Hepatocyte (in vitro differentiated cells): ENCODE results near the gene NF2. TPM values are rescaled to one million over a fixed set of nuclear protein-coding genes. Genes with fewer than 3 reads are reported as not detected.

Source experiments
- DNase-seq: peaks from one replicate; pipeline ENCODE4 v3.0.0-alpha.2; 2016; ENCODE audit warnings: low spot score
- H2AFZ ChIP-seq: fragments of 200-600 bp; sonication (generic); 2 replicates; pipeline ENCODE4 v1.6.0; 2016; ENCODE audit warnings: antibody characterized with exemption, mild to moderate bottlenecking
- H3K27ac ChIP-seq: fragments of 200-600 bp; sonication (generic); 2 replicates; pipeline ENCODE4 v1.5.1; 2016; ENCODE audit warnings: mild to moderate bottlenecking
- H3K27me3 ChIP-seq: fragments of 200-600 bp; sonication (generic); 2 replicates; pipeline ENCODE4 v1.6.1; 2016
- H3K36me3 ChIP-seq: fragments of 200-600 bp; sonication (generic); replicated peaks from 2 replicates; pipeline ENCODE4 v1.5.1; 2016; ENCODE audit warnings: low read depth; ENCODE audit not compliant: insufficient read depth
- H3K4me1 ChIP-seq: fragments of 200-600 bp; sonication (generic); 2 replicates; pipeline ENCODE4 v1.5.1; 2016; ENCODE audit warnings: mild to moderate bottlenecking, moderate library complexity; ENCODE audit not compliant: insufficient read depth
- H3K4me2 ChIP-seq: fragments of 200-600 bp; sonication (generic); 2 replicates; pipeline ENCODE4 v1.6.0; 2016
- H3K4me3 ChIP-seq: fragments of 200-600 bp; sonication (generic); 2 replicates; pipeline ENCODE4 v1.5.1; 2016; ENCODE audit warnings: mild to moderate bottlenecking
- H3K79me2 ChIP-seq: fragments of 200-600 bp; sonication (generic); 2 replicates; pipeline ENCODE4 v1.6.0; 2017; ENCODE audit warnings: mild to moderate bottlenecking
- H3K9me2 ChIP-seq: fragments of 200-600 bp; sonication (generic); replicated peaks from 2 replicates; pipeline ENCODE4 v1.6.0; 2017; ENCODE audit warnings: mild to moderate bottlenecking; ENCODE audit not compliant: insufficient read depth
- H3K9me3 ChIP-seq: fragments of 200-600 bp; sonication (generic); 2 replicates; pipeline ENCODE4 v1.5.1; 2016; ENCODE audit warnings: low read depth, mild to moderate bottlenecking
- H4K20me1 ChIP-seq: fragments of 200-600 bp; sonication (generic); 2 replicates; pipeline ENCODE4 v1.6.0; 2016; ENCODE audit warnings: mild to moderate bottlenecking; ENCODE audit not compliant: insufficient read depth, poor library complexity, severe bottlenecking
- CTCF ChIP-seq: fragments of 200-600 bp; sonication (generic); IDR thresholded peaks from 2 replicates; pipeline ENCODE4 v1.5.1; 2016; ENCODE audit warnings: antibody characterized with exemption, mild to moderate bottlenecking; ENCODE audit not compliant: poor library complexity
- EZH2 ChIP-seq: fragments of 200-600 bp; sonication (generic); IDR thresholded peaks from 2 replicates; pipeline ENCODE4 v1.6.1; 2016; ENCODE audit warnings: antibody characterized with exemption, mild to moderate bottlenecking, borderline replicate concordance
- EZH2phosphoT487 ChIP-seq: fragments of 200-600 bp; sonication (generic); IDR thresholded peaks from one replicate; pipeline ENCODE4 v1.6.1; 2018; ENCODE audit warnings: antibody characterized with exemption, mild to moderate bottlenecking, low read depth, moderate library complexity; ENCODE audit not compliant: unreplicated experiment, severe bottlenecking
- WGBS: methylation state at CpG from one replicate; pipeline ENCODE4 v1.1.6; 2016; ENCODE audit warnings: low lambda C conversion rate; ENCODE audit errors: missing lambda C conversion rate; 5-methylcytosine and 5-hydroxymethylcytosine counted together
- polyA plus RNA-seq: library from polyadenylated mRNA; unstranded; fragments of >200 nt; fragmentation: Nextera tagmentation; extraction: Ambion mirVana; gene quantifications from 2 replicates; pipeline ENCODE4 v1.2.1, GENCODE V29; 2016
- total RNA-seq: library from RNA; depleted of rRNA; stranded (reverse); fragments of >200 nt; gene quantifications from 2 replicates; pipeline ENCODE4 v1.2.3, GENCODE V29; 2014

The NF2 gene
- total and polyA plus RNA-seq, 2 experiments from 2014 or later, result 18.5 to 30.7 TPM

- H3K9me2 ChIP-seq, result no peaks in the 10 kb centered on the region
- no peak for DNase-seq
- H3K27me3 ChIP-seq, result no peaks in the 10 kb centered on the region
- H3K4me3 ChIP-seq, result no peak overlapping the region
- no peak overlapping the region for H2AFZ ChIP-seq
- no peak overlapping the region for H3K27ac ChIP-seq
- H3K9me3 ChIP-seq, result no peaks in the 10 kb centered on the region
- no peak overlapping the region for H3K4me2 ChIP-seq
- H3K79me2 ChIP-seq, result peaks cover 51% of the 10 kb centered on the region
- peaks cover 7% of the 10 kb centered on the region for H4K20me1 ChIP-seq
- peaks cover 25% of the 10 kb centered on the region for H3K4me1 ChIP-seq
- H3K36me3 ChIP-seq, result no peaks in the 10 kb centered on the region
- no peak for TF ChIP-seq EZH2
- no peak for TF ChIP-seq EZH2phosphoT487
- WGBS, result 82% methylated on average over 6 of the region's 6 CpGs
Observed at GRCh38 chr22:29633514-29634312, 30.3 kb downstream of the NF2 start.

- Histone ChIP-seq H3K4me3 (no peak overlapping the region), H3K9me2 (no peaks in the 10 kb centered on the region), H3K27ac (no peak overlapping the region), H2AFZ (no peak overlapping the region), H3K4me1 (peaks cover 21% of the 10 kb centered on the region), H4K20me1 (peaks cover 7% of the 10 kb centered on the region), H3K36me3 (no peaks in the 10 kb centered on the region), H3K27me3 (no peaks in the 10 kb centered on the region), H3K4me2 (no peak overlapping the region), H3K79me2 (peaks cover 48% of the 10 kb centered on the region), H3K9me3 (no peaks in the 10 kb centered on the region)
- TF ChIP-seq EZH2phosphoT487 (no peak), CTCF (no peak), EZH2 (no peak)
- WGBS, result 70% methylated on average over 2 of the region's 2 CpGs
- DNase-seq, result no peak
Observed at GRCh38 chr22:29634847-29635246, 31.4 kb downstream of the NF2 start.

GRCh38 chr22:29635734-29636357 is 32.4 kb downstream of the NF2 start:
- Histone ChIP-seq H3K79me2 (peaks cover 48% of the 10 kb centered on the region), H3K36me3 (no peaks in the 10 kb centered on the region)

More at GRCh38 chr22:29635734-29636357, 32.4 kb downstream of the NF2 start:
- H4K20me1 ChIP-seq, result peaks cover 7% of the 10 kb centered on the region
- no peaks in the 10 kb centered on the region for H3K9me2 ChIP-seq
- no peaks in the 10 kb centered on the region for H3K27me3 ChIP-seq
- no peaks in the 10 kb centered on the region for H3K9me3 ChIP-seq
- no peak overlapping the region for H3K4me2 ChIP-seq
- H3K27ac ChIP-seq, result no peak overlapping the region
- WGBS, result 26% methylated on average over 3 of the region's 3 CpGs
- peak; percentile 72 for DNase-seq
- H3K4me1 ChIP-seq, result peaks cover 18% of the 10 kb centered on the region
- H3K4me3 ChIP-seq, result no peak overlapping the region
- no peak overlapping the region for H2AFZ ChIP-seq
- TF ChIP-seq EZH2phosphoT487, result no peak
- no peak for TF ChIP-seq EZH2
- TF ChIP-seq CTCF, result peak; percentile 68
